ENCODE measurements around the gene RAPGEF4.
A peak's percentile ranks its signal among the peaks of the same experiment; 100 is the strongest.

Gene RAPGEF4

GRCh38 chr2:173001664-173002604 is 266.3 kb downstream of the RAPGEF4 start:
- no peak for TF ChIP-seq CTCF (IDR thresholded peaks at IDR 0.05; ENCODE audit: insufficient read depth, missing control alignments)
- FAIRE-seq = no peak
- DNase-seq (ENCODE audit: insufficient read length, low spot score) = no peak

- TF ChIP-seq CTCF (IDR thresholded peaks at IDR 0.05; ENCODE audit: insufficient read depth, missing control alignments) = no peak
- no peak for DNase-seq (ENCODE audit: insufficient read length, low spot score)
- FAIRE-seq = peak; percentile 90
These were observed 267.3 kb downstream of the RAPGEF4 start for GRCh38 chr2:173002751-173003541.

- TF ChIP-seq CTCF (IDR thresholded peaks at IDR 0.05; ENCODE audit: insufficient read depth, missing control alignments) = no peak
- no peak for FAIRE-seq
- DNase-seq (ENCODE audit: insufficient read length, low spot score) = no peak
These were observed 273.1 kb downstream of the RAPGEF4 start for GRCh38 chr2:173008786-173009185.

GRCh38 chr2:173010233-173010632 is 274.6 kb downstream of the RAPGEF4 start:
- FAIRE-seq (peak; percentile 44), DNase-seq (ENCODE audit: insufficient read length, low spot score) (no peak)
- no peak for TF ChIP-seq CTCF (IDR thresholded peaks at IDR 0.05; ENCODE audit: insufficient read depth, missing control alignments)

GRCh38 chr2:173016451-173016850 is 280.8 kb downstream of the RAPGEF4 start:
- no peak for DNase-seq (ENCODE audit: insufficient read length, low spot score)
- TF ChIP-seq CTCF (IDR thresholded peaks at IDR 0.05; ENCODE audit: insufficient read depth, missing control alignments) = no peak
- no peak for FAIRE-seq

- DNase-seq (ENCODE audit: insufficient read length, low spot score) (no peak), FAIRE-seq (no peak)
- TF ChIP-seq CTCF (IDR thresholded peaks at IDR 0.05; ENCODE audit: insufficient read depth, missing control alignments) = no peak
These were observed 282.2 kb downstream of the RAPGEF4 start for GRCh38 chr2:173017646-173018420.
